ENCODE data around the gene KRTAP10-2. TPM values are rescaled to one million over a fixed set of nuclear protein-coding genes. Genes with fewer than 3 reads are reported as not detected.
A peak's percentile ranks its signal among the peaks of the same experiment; 100 is the strongest.

Gene KRTAP10-2
- total and polyA plus RNA-seq, 9 of the 15 experiments (the other 6 are each of a cell fraction or from before 2014, with no cell fraction given), result not detected

DNA sequence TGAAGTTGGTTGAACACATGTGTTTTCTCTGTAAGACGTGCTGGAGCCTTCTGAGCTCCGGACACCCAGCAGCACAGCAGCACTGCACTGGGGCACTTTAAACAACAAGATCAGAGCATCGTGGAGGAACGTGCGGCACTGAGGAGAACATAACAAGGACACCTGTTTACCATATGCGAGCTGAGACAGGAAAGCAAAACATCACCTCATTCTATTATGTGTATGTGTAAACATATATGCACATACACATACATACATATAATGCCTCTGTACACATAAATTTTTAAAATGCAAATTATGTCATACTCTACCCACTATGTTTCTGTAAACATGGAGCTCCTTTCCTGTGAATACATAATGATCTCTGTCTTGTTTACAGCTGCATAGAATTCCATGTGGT lies 44.2 kb upstream of the KRTAP10-2 start:
- Histone ChIP-seq H3K27ac (ENCODE audit: extremely low read depth, low read depth, low read length) (no peak overlapping the region), H3K36me3 (ENCODE audit: control insufficient read depth, insufficient read depth, low read length) (no peaks in the 10 kb centered on the region), H3K27me3 (ENCODE audit: control insufficient read depth in 2 of 2, insufficient read depth in 2 of 2, low read length in 2 of 2) (peaks cover 5 to 23% of the 10 kb centered on the region in 2 experiments; a peak in 4 of 5 replicates), H3K9ac (ENCODE audit: insufficient read depth in 1 of 2, low read depth in 2 of 2, low read length in 2 of 2) (no peak overlapping the region), H3K9me3 (replicated peaks; ENCODE audit: control insufficient read depth, insufficient read depth, low read depth, low read length) (no peaks in the 10 kb centered on the region; the same call in 1 of the 2 replicates), H3K4me2 (ENCODE audit: insufficient read depth, low read length) (no peak overlapping the region), H4K20me1 (replicated peaks; ENCODE audit: control insufficient read depth, insufficient read depth, low read length) (no peaks in the 10 kb centered on the region), H3K79me2 (ENCODE audit: control insufficient read depth, insufficient read depth, low read length) (no peaks in the 10 kb centered on the region), H3K9me1 (ENCODE audit: control insufficient read depth, insufficient read depth, low read length) (no peaks in the 10 kb centered on the region), H2AFZ (ENCODE audit: low read depth, low read length) (peak overlapping the region; percentile 55), H3K4me1 (replicated peaks in 1 of 2; ENCODE audit: control insufficient read depth in 2 of 2, insufficient read depth in 2 of 2, low read length in 2 of 2) (peaks cover 24 to 27% of the 10 kb centered on the region in 2 experiments), H3K4me3 (no peak overlapping the region)
- BruUV-seq (replicated peaks), result no TSS peak
- 12% methylated on average over 6 of the region's 6 CpGs for WGBS (ENCODE audit: insufficient coverage, low coverage, missing lambda C conversion rate)
- intact Hi-C loops (cut with micrococcal nuclease), result no loop called here
- CTCF ChIA-PET (ENCODE audit: low intra/inter-chr PET ratio), result no interaction called here
- TF ChIP-seq ZNF24 (IDR thresholded peaks at IDR 0.05) (no peak), ZC3H11A (IDR thresholded peaks at IDR 0.05; ENCODE audit: low read depth, low read length) (no peak), MTA2 (IDR thresholded peaks at IDR 0.05; ENCODE audit: low read depth) (no peak)
- TF ChIP-seq, protein P1, sequence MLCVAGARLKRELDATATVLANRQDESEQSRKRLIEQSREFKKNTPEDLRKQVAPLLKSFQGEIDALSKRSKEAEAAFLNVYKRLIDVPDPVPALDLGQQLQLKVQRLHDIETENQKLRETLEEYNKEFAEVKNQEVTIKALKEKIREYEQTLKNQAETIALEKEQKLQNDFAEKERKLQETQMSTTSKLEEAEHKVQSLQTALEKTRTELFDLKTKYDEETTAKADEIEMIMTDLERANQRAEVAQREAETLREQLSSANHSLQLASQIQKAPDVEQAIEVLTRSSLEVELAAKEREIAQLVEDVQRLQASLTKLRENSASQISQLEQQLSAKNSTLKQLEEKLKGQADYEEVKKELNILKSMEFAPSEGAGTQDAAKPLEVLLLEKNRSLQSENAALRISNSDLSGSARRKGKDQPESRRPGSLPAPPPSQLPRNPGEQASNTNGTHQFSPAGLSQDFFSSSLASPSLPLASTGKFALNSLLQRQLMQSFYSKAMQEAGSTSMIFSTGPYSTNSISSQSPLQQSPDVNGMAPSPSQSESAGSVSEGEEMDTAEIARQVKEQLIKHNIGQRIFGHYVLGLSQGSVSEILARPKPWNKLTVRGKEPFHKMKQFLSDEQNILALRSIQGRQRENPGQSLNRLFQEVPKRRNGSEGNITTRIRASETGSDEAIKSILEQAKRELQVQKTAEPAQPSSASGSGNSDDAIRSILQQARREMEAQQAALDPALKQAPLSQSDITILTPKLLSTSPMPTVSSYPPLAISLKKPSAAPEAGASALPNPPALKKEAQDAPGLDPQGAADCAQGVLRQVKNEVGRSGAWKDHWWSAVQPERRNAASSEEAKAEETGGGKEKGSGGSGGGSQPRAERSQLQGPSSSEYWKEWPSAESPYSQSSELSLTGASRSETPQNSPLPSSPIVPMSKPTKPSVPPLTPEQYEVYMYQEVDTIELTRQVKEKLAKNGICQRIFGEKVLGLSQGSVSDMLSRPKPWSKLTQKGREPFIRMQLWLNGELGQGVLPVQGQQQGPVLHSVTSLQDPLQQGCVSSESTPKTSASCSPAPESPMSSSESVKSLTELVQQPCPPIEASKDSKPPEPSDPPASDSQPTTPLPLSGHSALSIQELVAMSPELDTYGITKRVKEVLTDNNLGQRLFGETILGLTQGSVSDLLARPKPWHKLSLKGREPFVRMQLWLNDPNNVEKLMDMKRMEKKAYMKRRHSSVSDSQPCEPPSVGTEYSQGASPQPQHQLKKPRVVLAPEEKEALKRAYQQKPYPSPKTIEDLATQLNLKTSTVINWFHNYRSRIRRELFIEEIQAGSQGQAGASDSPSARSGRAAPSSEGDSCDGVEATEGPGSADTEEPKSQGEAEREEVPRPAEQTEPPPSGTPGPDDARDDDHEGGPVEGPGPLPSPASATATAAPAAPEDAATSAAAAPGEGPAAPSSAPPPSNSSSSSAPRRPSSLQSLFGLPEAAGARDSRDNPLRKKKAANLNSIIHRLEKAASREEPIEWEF (CRISPR knock-in tag; IDR thresholded peaks at IDR 0.05), result 0 out of 2 replicates have a peak, but pooled peaks have one; percentile 45
- FAIRE-seq, result no peak
- ATAC-seq, result no peak
- in situ Hi-C loops (cut with MboI), result no loop called here
- POLR2A ChIA-PET, result interaction anchor here (0.7 kb wide), 1 partner anchor 139 kb away, joined by 3 read pairs; no protein-coding TSS in a partner anchor
- DNase-seq (ENCODE audit: extremely low read depth in 1 of 4, low spot score in 3 of 4), result no peak

Measured in K562 (cell line).